SK-N-SH (cell line): ENCODE measurements around the gene FCRL5.

Experiments
- CTCF ChIP-seq: fragments of 200-600 bp; sonication (generic); IDR thresholded peaks from 2 replicates; pipeline ENCODE4 v1.6.1; 2017; ENCODE audit warnings: antibody characterized with exemption, mild to moderate bottlenecking, moderate library complexity
- GABPA ChIP-seq: IDR thresholded peaks from 2 replicates; pipeline ENCODE4 v1.4.0; 2012; ENCODE audit warnings: low read depth, mild to moderate bottlenecking
- JUND ChIP-seq: IDR thresholded peaks from 2 replicates; pipeline ENCODE4 v1.4.0; 2012
- REST ChIP-seq: IDR thresholded peaks from 2 replicates; pipeline ENCODE4 v1.6.1; 2012; ENCODE audit warnings: mild to moderate bottlenecking, low read depth, low read length, moderate library complexity
- RXRA ChIP-seq: IDR thresholded peaks from 2 replicates; pipeline ENCODE4 v1.4.0; 2012; ENCODE audit warnings: low read depth, mild to moderate bottlenecking, borderline replicate concordance
- SIN3A ChIP-seq: IDR thresholded peaks from 2 replicates; pipeline ENCODE4 v1.6.1; 2012; ENCODE audit warnings: low read depth, mild to moderate bottlenecking, low read length, moderate library complexity, borderline replicate concordance
- TAF1 ChIP-seq: IDR thresholded peaks from 2 replicates; pipeline ENCODE4 v1.6.1; 2012; ENCODE audit warnings: low read depth, mild to moderate bottlenecking, low read length, moderate library complexity, borderline replicate concordance
- TF ChIP-seq, protein P1 (sequence below): IDR thresholded peaks from 2 replicates; pipeline ENCODE4; 2012

GRCh38 chr1:157584503-157584902, 32.2 kb upstream of the FCRL5 start:
- no peak for TF ChIP-seq CTCF
- TF ChIP-seq GABPA = no peak
- TF ChIP-seq TAF1 = no peak
- no peak for TF ChIP-seq JUND
- no peak for TF ChIP-seq REST
- no peak for TF ChIP-seq RXRA
- TF ChIP-seq, protein P1, sequence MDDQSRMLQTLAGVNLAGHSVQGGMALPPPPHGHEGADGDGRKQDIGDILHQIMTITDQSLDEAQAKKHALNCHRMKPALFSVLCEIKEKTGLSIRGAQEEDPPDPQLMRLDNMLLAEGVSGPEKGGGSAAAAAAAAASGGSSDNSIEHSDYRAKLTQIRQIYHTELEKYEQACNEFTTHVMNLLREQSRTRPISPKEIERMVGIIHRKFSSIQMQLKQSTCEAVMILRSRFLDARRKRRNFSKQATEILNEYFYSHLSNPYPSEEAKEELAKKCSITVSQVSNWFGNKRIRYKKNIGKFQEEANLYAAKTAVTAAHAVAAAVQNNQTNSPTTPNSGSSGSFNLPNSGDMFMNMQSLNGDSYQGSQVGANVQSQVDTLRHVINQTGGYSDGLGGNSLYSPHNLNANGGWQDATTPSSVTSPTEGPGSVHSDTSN = no peak
- no peak for TF ChIP-seq SIN3A
